Loucy (cell line): Measurements from ENCODE around the gene SIMC1.
"Not testable (repeated sequence)": the region's sequence is repeated elsewhere in the genome, so short reads cannot be mapped to it uniquely, and the experiment has no call there.

Source experiments
- H2AFZ ChIP-seq: fragments of 200-600 bp; sonication (generic); 2 replicates; pipeline ENCODE4 v1.6.0; 2016; ENCODE audit warnings: antibody characterized with exemption, mild to moderate bottlenecking, low read length, moderate library complexity
- H3F3A ChIP-seq: fragments of 200-600 bp; 2 replicates; pipeline ENCODE4 v1.6.0; 2016; ENCODE audit warnings: antibody characterized with exemption, low read depth, mild to moderate bottlenecking
- H3K27me3 ChIP-seq: fragments of 200-600 bp; sonication (generic); 2 replicates; pipeline ENCODE4 v1.6.1; 2014; ENCODE audit warnings: low read length, mild to moderate bottlenecking; ENCODE audit not compliant: insufficient read depth, poor library complexity, severe bottlenecking
- H3K36me3 ChIP-seq: fragments of 200-600 bp; sonication (generic); 2 replicates; pipeline ENCODE4 v1.6.1; 2016; ENCODE audit warnings: low read length; ENCODE audit not compliant: insufficient read depth
- H3K4me1 ChIP-seq: fragments of 200-600 bp; sonication (generic); 2 replicates; pipeline ENCODE4 v1.5.1; 2014; ENCODE audit warnings: low read length, mild to moderate bottlenecking; ENCODE audit not compliant: insufficient read depth, poor library complexity, severe bottlenecking
- H3K4me2 ChIP-seq: fragments of 200-600 bp; sonication (generic); 2 replicates; pipeline ENCODE4 v1.6.0; 2014; ENCODE audit warnings: antibody characterized with exemption, low read length, low read depth, mild to moderate bottlenecking; ENCODE audit not compliant: poor library complexity, severe bottlenecking
- H3K4me3 ChIP-seq: fragments of 200-600 bp; sonication (generic); 2 replicates; pipeline ENCODE4 v1.5.1; 2014; ENCODE audit warnings: low read length, mild to moderate bottlenecking, mixed read lengths; ENCODE audit not compliant: poor library complexity, severe bottlenecking
- H3K79me2 ChIP-seq: fragments of 200-600 bp; sonication (generic); 2 replicates; pipeline ENCODE4 v1.6.1; 2014; ENCODE audit warnings: low read length; ENCODE audit not compliant: insufficient read depth
- H3K9ac ChIP-seq: fragments of 200-600 bp; sonication (generic); 2 replicates; pipeline ENCODE4 v1.6.0; 2014; ENCODE audit warnings: mild to moderate bottlenecking, low read depth, low read length, moderate library complexity; ENCODE audit not compliant: poor library complexity, severe bottlenecking
- H3K9me2 ChIP-seq: fragments of 200-600 bp; sonication (generic); replicated peaks from 2 replicates; pipeline ENCODE4 v1.6.1; 2016; ENCODE audit warnings: low read depth, low read length, mixed read lengths
- H3K9me3 ChIP-seq: fragments of 200-600 bp; sonication (generic); 2 replicates; pipeline ENCODE4 v1.6.1; 2014; ENCODE audit warnings: mild to moderate bottlenecking, antibody characterized with exemption, low read length, low read depth; ENCODE audit not compliant: insufficient read depth
- H4K20me1 ChIP-seq: fragments of 200-600 bp; sonication (generic); 2 replicates; pipeline ENCODE4 v1.6.0; 2014; ENCODE audit warnings: antibody characterized with exemption, low read length, mild to moderate bottlenecking; ENCODE audit not compliant: insufficient read depth, poor library complexity, severe bottlenecking

Gene SIMC1

GRCh38 chr5:176257871-176258505 is 19.8 kb downstream of the SIMC1 start:
- H4K20me1 ChIP-seq, H3K4me3 ChIP-seq, H3K9ac ChIP-seq, H3K4me2 ChIP-seq, H3K27me3 ChIP-seq, H3K79me2 ChIP-seq, H3K9me3 ChIP-seq, H3K9me2 ChIP-seq, H3K4me1 ChIP-seq, H3K36me3 ChIP-seq, H3F3A ChIP-seq, H2AFZ ChIP-seq: not testable (repeated sequence)

GRCh38 chr5:176260682-176261081 is 22.5 kb downstream of the SIMC1 start:
- H3K4me1 ChIP-seq, H3K9ac ChIP-seq, H3K79me2 ChIP-seq, H3K9me3 ChIP-seq, H3K4me2 ChIP-seq, H3K27me3 ChIP-seq, H4K20me1 ChIP-seq, H3K4me3 ChIP-seq, H3F3A ChIP-seq, H3K36me3 ChIP-seq, H2AFZ ChIP-seq, H3K9me2 ChIP-seq: not testable (repeated sequence)

DNA sequence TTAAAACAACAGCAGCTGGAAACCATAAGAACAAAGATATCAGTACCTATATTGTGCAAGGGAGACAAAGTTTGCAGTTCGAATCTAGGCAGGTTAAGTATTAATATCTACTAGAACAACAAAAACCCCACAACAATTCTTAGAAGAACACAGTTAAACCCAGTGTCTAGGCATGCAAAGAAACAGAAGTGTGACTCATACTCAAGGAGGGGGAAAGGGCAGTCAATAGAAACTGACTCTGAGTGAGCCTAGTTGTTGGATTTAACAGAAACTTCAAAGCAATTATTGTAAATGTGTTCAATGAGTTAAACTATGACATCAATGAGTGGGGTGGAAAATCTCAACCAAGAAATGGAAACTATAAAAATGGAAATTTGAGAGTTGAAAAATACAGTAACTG is 28.2 kb downstream of the SIMC1 start:
- not testable (repeated sequence) for H3K36me3 ChIP-seq, H3K9ac ChIP-seq, H3F3A ChIP-seq, H3K4me3 ChIP-seq, H3K27me3 ChIP-seq, H4K20me1 ChIP-seq, H3K79me2 ChIP-seq, H3K9me3 ChIP-seq, H2AFZ ChIP-seq, H3K9me2 ChIP-seq, H3K4me1 ChIP-seq, H3K4me2 ChIP-seq

- H3K9me2 ChIP-seq, H3K4me2 ChIP-seq, H3K9ac ChIP-seq, H4K20me1 ChIP-seq, H3K9me3 ChIP-seq, H2AFZ ChIP-seq, H3K27me3 ChIP-seq, H3F3A ChIP-seq, H3K36me3 ChIP-seq, H3K79me2 ChIP-seq, H3K4me3 ChIP-seq, H3K4me1 ChIP-seq: not testable (repeated sequence)
Observed at GRCh38 chr5:176289018-176289417, 50.8 kb downstream of the SIMC1 start.

- not testable (repeated sequence) for H3K9me2 ChIP-seq, H3K4me3 ChIP-seq, H3F3A ChIP-seq, H3K27me3 ChIP-seq, H3K9ac ChIP-seq, H3K4me2 ChIP-seq, H3K79me2 ChIP-seq, H3K4me1 ChIP-seq, H4K20me1 ChIP-seq, H3K36me3 ChIP-seq, H3K9me3 ChIP-seq, H2AFZ ChIP-seq
Observed at GRCh38 chr5:176290057-176290840, 52.0 kb downstream of the SIMC1 start.

- not testable (repeated sequence) for H3K9me3 ChIP-seq, H3K79me2 ChIP-seq, H3K36me3 ChIP-seq, H3K9ac ChIP-seq, H4K20me1 ChIP-seq, H3K4me2 ChIP-seq, H3F3A ChIP-seq, H3K9me2 ChIP-seq, H3K27me3 ChIP-seq, H3K4me3 ChIP-seq, H2AFZ ChIP-seq, H3K4me1 ChIP-seq
Observed at GRCh38 chr5:176305356-176305755, 67.1 kb downstream of the SIMC1 start.
